HG03196 (cell line): Measurements from ENCODE around the gene CDS1.
"Not testable (repeated sequence)": the region's sequence is repeated elsewhere in the genome, so short reads cannot be mapped to it uniquely, and the experiment has no call there.

Experiments
- ATAC-seq: cut with Tn5 transposase; IDR thresholded peaks from one replicate; pipeline ENCODE4 v1.9.1; 2021; ENCODE audit not compliant: unreplicated experiment

Gene CDS1

DNA sequence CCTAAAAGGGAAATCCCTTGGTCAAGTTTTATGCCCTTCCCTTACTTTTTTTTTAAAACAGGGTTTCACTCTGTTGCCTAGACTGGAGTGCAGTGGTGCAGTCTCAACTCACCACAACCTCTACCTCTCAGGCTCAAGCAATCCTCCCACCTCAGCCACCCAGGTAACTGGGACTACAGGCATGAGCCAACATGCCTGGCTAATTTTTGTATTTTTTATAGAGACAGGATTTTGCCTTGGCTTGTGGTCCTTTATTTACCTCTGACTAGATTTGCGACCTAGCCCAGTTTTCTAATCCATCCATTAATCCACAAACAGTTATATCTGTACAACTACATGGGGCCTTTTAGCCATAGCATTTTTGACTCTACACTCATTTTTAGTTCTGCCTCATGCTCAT is 23.7 kb downstream of the CDS1 start:
- no peak for ATAC-seq

DNA sequence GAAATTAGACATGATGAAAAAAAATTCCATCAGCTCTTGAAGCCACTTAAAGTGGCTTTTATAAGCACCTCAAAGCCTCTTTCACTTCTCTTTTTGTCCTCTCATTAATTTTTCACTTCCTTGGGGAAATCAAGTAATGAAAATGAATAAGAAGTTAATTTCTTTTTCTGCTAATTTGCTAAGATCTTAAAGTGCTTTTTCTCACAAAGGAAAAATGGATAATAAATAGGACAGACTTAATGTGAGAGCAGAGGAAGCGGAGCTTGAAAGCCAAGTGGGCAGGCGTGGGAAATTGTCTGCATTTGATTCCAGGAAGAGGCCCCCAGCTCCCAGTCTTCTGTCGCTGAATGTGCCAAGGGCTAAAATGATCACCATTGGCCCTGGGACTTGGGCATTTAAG is 28.6 kb downstream of the CDS1 start:
- no peak for ATAC-seq

DNA sequence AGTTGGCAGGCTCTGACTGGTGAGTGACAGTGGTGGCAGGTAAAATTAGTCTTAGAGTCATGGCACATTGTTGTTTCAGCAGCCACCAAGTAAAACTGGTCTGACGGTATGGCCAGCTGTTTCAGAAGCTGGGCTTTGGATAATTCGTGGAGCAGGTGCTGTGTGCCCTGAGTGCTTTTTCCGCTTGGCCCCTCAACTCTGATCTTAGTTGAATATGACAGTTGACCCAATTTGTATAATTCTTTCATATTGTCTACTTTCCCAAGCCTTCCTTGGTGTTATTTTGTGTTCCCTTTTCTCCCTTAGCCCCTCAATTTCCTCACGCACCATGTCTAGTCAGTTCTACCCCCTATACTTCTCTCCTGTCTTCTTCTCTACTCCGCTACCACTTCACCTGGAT is 32.0 kb downstream of the CDS1 start:
- no peak for ATAC-seq

DNA sequence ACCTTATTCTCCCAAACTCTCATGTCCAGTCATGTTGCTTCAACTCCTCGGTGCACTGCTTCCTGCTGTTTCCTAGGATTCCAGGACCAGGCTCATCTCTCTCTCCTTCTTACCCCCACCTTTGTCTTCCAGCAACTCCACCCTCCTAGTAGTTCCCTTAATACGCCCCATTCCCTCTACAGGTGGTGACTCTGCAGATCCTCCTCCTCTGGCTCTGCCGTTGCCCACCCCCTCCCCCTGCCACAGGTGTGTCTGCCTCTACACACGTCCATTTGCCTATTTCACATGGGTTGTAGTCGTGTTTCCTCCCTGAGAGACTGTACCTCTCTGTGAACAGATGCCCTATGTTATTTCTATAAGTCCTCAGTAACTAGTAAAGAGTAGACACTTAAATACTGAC is 32.4 kb downstream of the CDS1 start:
- ATAC-seq: no peak

DNA sequence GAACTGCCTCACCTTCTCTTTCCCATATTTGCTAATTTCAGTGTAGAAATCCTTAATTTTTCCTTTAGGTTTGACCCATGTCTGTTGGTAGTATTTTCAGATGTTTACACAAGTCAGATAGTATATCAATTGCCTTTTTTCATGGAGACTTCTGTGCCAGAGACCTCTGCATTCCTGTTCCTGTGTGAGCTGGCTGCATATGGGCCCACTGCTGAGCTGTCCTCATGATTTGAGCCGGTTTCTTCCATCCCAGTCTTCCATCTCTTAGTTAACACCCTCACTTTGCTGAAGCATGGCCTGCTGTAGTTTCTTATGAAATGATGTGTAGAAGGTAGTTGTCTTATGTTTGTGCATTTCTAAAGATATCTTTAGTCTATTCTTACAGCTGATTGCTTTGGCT is 40.0 kb downstream of the CDS1 start:
- no peak for ATAC-seq

DNA sequence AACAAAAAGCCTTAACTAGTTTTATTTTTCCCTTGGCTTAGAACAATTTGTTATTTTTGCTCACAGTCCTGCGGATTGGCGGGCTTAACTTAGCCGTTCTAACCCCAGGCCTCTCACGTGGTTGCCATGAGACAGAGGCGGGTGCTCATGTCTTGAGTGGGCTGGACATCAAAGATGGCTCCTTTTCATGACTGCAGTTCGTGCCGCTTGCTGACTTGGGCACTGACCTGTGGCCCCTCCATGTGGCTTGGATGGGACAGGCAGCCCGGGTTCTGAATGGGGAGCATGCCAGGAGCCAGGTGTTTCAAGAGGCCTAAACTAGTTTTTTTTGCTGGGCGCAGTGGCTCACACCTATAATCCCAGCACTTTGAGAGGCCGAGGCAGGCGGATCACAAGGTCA is 40.7 kb downstream of the CDS1 start:
- ATAC-seq: no peak

DNA sequence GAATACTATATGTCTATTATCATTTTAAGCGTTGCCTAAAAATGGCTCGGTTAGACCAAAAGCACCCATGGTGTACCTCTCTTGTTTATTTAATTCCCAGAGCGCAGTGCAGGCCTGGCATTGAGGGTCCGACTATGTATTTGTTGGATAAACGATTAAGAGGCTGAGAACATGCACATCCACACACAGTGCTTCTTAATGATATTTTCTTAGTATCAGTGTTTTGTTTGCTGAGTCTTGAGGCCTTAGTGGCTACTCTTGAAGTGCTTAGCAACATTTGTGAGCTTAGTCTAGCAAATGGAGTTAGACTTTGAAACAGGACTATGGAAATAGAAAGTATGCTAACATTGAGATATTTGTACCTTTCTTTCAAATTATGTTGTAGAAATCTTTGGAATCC is 43.7 kb downstream of the CDS1 start:
- ATAC-seq: no peak

DNA sequence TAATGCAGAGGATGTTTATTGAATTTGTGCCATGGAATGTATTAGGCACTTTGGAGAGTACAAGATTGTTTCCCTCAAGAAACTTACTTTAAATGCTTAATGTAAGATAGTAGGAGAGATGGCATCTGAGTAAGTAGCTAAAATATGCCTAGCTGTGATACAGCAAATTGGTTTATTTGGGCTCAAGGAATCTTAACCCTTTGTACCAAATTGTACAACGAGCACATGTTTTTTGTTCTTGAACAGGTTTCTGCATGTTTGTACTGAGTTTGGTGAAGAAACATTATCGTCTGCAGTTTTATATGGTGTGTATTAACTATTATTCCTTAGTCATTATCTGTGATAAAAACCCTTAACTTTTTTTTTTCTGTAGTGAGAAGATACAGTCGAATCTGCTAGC is 48.6 kb downstream of the CDS1 start:
- ATAC-seq: no peak

DNA sequence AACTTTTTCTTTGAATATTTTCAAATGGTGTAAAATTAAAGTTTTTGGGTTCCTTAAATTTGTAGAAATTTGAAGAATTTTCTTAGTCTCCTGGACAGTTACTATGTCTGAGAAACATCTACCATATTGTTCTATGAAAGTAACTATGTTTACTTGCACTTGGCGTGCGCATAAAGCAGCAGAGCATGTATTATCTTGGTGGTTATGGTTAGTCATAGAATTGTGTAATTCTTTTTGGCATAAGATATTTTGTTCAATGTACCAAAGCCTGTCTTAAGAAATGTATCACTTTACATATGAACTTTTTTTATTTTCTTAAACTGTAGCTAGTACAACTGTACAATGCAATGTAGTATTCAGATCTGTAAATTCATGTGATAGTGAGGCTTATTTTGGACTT is 49.2 kb downstream of the CDS1 start:
- ATAC-seq: no peak

DNA sequence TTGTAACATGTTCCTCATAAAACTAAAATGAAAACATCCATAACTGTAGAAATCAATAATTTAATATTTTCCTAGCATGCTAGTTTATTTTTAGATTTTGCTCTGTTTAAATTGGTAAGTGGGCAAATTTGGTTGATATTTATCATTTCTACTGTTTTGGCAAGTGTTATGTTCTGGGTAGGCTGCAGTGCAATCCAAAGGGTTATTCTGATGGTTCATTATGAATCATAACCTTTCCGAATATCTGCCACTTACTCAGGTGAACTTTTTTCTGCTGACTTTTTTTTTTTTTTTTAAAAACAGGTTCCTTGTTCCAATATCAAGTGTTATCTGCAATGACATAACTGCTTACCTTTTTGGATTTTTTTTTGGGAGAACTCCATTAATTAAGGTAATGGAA is 52.0 kb downstream of the CDS1 start:
- ATAC-seq: no peak

DNA sequence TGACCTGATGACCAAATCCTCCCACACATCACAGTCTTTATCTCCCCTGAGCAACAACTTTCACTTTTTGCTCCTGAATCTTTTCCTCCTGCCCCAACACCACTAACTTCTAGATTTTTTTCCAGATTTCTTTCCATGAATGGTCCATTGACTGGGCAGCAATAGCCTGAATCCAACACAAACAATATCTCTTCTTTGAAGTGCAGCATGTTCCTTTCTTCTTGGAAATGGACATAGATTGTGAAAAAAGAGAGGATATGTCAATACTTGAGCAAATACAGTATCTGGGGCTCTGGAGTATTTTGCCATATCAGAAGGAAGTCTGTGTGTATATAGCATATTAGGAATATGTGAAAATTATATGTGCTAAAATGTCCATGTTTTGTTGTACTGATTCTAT is 55.2 kb downstream of the CDS1 start:
- ATAC-seq: no peak

DNA sequence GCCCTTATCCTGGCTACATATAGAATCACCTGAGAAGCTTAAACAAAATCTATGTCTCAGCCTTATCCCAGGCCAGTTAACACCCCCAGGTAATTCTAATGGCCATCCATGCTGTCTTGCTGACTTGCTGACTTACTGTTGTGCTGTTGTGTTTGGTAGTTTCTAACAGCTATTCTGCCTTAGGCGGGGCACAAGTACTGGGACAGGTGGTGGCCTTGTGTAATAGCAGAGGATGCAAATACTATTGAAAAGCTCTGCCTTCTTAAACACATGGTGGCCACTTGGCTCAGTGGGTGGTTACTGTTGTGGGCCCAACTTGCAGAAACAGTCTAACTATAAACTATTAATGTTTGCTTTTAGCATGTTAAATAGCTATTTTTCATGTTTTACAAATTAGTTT is 56.2 kb downstream of the CDS1 start:
- no peak for ATAC-seq

DNA sequence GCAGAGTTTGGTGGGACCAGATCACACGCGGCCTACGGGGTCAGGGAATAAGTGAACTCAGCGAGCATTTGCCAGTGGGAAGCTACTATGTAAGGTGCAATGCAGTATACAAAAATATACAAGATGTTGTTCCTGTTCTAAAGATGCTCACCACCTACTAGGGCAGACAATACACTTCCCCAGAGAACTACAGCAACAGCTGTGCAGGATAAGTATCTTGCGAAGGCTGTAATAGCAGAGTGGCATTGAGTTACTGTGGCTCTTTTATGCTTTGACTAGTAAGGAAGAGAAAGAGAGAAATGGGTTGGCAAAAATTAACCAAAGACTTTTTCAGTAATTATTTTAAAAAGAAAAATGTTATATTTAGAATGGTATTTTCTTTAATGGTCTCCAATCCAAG is 61.2 kb downstream of the CDS1 start:
- ATAC-seq: no peak

DNA sequence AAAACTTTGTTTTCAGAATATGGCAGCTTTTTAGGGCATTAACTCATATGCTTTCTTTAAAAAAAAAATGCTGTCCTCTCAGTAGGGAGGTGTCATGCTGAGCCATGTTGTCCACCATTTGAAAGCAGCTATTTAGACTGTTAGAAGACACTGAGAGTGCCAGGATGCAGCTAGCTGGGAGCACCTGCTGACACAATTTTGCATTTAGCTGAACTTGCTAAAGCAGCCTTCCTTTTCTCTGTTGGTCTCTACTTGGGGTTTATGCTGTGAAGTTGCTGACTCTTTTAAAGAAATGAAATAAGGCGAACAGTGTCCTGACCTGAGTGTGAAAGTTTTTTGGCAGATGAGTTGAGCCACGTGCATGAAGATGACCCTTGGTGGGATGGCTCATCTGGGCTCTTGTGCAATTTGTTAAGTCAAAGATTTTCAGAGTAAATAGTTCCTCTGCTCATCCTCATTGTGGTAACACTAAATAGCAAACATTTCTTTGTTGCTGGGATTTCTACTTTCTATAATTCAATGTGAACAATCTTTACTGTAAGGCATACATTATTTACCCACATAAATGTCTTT is 64.5 kb downstream of the CDS1 start:
- ATAC-seq: no peak

DNA sequence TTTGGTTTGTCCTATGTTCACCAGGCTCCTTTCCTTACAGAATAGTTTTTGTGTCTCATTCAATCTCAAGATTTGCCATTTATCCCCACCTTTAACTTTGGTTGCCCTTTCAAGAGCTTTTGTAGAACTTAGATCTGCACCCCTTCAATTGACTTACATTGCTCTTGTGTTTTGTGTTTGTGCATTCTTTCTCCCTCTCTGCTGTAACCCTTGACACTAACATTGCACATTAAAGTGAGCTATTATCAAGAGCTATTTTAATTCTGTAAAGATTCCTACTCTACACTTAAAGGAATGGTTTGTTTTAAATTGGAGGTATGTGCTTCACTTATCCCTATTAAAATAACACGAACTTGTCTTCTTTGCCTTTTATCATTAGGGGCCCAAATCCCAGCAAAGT is 65.3 kb downstream of the CDS1 start:
- ATAC-seq: no peak

DNA sequence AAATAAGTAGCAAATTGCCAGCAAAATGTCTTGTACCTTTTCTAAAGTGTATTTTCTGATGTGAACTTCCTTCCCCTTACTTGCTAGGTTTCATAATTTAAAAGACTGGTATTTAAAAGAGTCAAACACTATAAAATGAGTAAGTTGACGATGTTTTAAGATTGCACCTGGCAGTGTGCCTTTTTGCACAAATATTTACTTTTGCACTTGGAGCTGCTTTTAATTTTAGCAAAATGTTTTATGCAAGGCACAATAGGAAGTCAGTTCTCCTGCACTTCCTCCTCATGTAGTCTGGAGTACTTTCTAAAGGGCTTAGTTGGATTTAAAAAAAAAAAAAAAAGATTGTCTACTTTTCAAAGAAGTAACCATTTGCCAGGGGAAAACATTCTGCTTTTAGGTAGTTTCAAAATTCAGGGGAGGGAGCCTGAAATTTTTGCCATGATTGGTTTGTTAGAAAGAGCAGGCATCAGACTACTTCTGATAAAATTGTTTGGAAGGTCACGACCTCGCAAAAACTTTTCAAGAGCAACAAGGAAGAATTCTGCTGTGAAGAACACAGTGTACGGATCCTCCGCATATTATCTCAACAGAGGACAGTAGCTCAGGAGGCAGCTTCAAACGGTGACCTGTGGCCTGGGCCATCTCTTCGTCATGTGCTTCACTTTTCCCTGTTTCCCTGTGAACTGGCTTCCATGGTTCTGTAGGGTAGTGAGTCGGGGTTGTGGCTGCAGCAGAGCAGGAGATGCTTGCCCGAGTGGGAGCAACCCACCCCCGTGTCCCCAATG is 66.1 kb downstream of the CDS1 start:
- no peak for ATAC-seq

DNA sequence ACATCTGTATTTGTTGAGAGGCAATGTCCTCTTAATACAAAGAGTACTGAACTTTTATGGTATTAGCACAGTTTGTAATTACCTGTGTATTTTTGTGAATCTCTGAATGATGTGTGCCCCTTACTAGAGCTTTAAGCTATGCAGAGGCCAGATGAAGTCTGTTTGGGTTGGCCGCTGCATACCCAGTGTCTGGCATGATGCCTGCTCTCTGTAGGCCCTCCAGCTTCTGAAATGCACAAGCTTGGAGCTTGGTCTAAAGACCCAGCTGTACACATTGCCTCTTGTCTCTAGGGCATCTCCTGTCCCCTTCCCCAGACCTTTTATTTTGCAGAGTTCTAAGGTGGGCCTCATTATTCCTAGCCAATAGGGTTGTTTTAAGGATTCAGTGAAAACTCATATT is 68.6 kb downstream of the CDS1 start:
- no peak for ATAC-seq

DNA sequence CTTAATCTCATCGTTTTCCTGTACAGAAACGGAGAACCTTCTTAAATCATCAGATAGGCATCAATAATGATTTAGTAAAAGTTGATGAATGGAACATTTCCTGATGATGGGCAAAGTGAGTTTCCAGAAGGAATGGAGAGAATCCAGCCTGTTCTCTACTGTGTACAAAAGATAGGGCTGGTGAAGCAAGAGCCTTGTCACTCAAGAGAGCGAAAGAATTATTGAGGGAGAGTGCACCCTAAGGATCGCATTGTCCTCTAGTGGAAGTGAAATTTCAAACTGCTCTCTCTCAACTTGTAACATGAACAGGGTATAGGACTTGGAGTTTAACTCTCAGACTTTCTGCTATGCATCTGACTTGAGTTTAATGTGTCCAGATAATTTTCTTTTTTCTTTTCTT is 69.6 kb downstream of the CDS1 start:
- no peak for ATAC-seq

DNA sequence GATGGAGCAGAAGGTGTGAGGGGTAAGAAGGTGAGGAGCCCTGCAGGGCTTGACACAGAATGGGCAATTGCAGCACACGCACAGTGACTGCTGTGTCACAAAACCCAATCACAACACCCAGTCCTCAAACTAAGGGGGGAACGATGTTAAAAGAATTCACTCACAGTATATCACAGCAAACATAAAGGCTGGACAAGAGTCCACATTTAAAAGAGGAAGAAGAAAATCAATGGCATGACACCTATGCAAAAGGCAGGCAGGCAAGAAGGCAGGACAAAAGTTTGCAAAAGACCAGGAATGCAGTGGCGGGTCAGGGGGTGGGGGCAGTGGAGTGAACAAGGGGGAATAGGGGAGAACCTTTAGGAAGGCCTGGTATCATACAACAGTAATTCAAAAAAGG is 77.7 kb downstream of the CDS1 start:
- ATAC-seq: no peak

DNA sequence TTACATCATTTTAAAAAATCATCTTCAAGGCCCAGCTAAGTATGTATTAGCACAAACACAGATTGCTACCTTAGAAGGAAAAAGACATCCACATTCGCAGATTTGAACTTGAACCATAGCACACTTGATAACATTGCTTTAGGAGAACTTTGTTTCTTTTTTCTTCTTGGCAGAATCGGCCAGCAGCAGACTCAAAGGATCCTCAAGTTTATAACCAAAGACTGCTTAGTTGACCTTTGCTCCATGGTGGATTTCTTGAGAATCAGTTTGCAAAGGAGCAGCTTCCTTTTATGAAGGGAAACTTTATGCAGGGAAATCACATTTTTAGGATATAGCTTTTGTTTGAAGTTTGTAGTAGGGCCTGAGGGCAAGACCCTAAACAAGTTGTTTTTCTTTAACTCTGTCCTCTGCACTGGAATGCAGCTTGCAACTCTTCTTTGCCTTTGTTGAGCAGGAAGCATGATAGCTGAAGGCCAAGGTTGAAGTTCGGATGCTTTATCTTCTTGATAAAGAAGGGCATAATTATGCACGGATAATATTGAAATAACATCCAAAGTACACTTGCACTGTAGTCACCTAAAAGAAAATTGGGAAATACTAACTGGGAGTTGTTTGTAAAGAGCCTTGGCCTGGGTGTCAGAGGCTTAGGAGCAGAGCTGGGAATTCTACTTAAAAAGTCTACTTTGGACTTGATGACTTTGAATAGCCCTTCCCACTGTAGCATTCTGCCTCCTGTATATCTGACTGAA is 78.4 kb downstream of the CDS1 start:
- ATAC-seq: no peak

DNA sequence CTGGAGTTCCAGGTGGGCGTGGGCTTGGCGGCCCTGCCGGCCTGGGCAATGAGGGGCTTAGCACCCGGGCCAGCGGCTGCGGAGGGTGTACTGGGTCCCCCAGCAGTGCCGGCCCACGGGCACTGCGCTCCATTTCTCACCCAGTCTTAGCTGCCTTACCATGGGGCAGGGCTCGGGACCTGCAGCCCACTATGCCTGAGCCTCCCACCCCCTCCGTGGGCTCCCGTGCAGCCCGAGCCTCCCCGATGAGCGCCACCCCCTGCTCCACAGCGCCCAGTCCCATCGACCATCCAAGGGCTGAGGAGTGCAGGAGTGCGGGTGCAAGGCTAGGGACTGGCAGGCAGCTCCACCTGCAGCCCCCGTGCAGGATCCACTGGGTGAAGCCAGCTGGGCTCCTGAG is 81.8 kb downstream of the CDS1 start:
- not testable (repeated sequence) for ATAC-seq

DNA sequence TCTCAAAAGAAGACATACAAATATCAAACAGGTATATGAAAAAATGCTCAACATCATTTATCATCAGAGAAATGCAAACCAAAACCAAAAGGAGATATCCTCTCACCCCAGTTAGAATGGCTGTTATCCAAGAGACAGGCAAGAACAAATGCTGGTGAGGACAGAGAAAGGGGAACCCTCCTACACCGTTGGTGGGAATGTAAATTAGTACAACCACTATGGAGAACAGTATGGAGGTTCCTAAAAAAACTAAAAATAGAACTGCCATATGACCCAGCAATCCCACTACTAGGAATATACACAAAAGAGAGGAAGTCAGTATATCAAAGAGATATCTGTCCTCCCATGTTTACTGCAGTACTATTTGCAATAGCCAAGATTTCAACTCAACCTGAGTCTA is 83.5 kb downstream of the CDS1 start:
- ATAC-seq: no peak
